GM18907 (cell line): Measurements from ENCODE around the gene PUSL1.

Experiments
- ATAC-seq: cut with Tn5 transposase; IDR thresholded peaks from one replicate; pipeline ENCODE4 v1.9.1; 2021; ENCODE audit warnings: mild to moderate bottlenecking, moderate library complexity; ENCODE audit not compliant: unreplicated experiment

PUSL1 gene

DNA sequence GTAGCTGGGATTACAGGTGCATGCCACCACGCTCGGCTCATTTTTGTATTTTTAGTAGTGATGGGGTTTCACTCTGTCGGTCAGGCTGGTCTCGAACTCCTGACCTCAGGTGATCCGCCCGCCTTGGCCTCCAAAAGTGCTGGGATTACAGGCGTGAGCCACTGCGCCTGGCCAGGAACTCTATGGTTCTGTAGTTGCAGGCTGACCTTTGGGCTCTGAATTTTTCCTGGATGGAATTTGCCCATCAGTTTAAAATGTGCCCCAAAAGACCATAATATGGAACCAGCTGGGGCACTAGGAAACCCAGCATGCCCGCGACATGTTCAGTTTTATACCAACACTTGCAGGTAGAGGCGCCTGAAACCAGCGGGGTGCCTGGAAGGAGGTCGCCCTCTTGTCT, 29.8 kb upstream of the PUSL1 start:
- no peak for ATAC-seq

DNA sequence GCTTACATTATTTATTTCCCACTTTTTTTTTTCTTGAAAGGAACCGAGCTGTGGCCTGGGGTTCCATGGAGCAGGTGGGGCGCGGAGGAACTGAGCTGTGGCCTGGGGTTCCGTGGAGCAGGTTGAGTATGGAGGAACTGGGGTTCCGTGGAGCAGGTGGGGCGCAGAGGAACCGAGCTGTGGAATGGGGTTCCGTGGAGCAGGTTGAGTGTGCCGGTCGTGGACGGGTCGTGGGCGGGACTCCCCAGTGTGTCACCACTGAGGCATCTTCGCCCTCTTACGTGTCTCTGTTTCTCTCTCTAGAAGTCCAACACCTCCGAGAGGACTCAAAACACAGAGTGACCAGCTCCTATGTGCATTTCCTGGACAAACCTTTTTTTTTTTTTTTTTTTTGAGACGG, 29.4 kb upstream of the PUSL1 start:
- ATAC-seq, result no peak

DNA sequence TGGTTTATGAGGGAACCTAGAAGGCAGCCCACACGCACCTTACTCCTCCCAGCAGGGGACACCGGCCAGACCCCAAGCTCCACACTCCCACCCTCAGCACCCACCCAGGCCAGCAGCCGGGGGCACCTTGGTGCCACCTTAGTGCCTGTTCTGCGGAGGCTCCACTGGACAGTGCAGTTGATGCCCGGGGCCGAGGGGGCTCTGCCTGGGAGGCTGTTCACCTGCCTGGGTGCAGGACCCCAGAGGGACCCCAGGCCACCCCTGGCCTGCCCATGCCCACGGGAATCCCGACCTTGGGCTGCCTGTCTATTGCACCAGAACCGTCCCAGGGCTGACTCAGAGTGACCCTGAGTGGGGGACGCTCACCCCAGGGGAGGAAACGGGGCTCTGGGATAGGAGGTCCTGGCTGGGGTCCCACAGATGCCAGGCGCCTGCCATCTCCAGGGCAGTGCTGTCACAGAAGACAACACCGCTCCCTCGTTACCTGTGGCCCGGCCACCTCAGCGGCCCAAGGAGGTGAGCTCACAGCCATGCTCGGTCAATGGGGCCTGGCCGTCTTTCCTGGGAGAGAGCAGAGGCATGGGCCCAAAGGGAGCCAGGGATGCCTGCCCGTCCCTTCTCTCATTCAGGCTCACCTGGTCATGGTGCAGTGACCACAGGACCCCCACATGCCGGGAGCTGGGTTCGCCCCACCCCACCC, 27.5 kb upstream of the PUSL1 start:
- no peak for ATAC-seq

DNA sequence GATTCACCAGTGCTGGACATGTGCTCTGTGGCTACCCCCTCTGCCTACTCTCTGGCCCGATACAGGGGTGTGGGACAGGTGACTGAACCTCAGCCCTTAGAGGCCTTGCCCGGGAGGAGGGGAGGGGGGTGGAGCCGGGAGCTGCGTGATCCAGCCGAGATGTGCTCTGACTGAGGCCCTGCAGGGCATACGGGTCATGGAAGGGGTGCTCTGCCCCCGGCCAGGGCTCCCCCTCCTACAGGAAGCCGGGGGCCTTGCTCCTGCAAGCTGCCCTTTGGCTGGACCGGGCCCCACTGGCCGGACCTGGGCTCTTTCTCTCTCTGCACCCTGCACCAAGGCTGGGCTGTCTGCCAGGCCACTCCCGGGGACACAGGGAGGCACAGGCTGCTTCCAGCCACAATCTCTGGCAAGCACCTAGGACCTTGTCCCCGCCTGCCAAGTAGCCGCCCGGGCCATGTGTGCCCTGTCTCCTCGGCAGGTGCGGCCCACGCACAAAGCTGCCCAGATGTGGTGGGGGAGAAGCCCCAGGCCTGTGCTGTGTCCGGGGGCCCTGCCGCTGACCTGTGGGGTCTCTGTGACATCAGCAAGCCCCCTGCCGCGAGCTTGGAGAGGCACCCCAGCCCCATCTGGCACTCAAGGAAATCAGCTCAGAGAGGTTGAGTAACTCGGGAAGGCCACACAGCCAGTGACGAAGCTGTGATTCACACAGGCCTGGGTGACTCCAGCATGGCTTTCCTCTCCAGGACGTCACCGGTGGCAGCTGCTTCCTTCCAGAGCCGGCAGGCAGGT, 26.7 kb upstream of the PUSL1 start:
- ATAC-seq, result no peak

DNA sequence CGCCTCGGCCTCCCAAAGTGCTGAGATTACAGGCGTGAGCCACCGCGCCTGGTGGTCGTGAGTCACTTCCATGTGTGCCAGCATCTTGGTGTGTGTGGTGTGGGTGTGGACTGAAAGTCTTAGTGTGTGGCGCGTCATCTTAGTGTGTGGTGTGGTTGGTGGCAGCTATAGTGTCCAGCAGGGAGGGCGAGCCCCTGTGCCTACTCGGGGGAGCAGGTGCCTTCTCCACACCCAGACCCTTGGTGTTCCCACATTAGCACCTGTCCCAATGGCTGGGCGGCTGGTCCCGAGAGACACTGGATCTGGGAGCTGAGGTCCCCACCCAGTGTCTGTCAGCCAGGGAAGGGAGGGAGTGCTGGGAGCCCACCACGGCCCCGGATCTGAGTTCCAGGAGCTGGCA, 25.4 kb upstream of the PUSL1 start:
- no peak for ATAC-seq

DNA sequence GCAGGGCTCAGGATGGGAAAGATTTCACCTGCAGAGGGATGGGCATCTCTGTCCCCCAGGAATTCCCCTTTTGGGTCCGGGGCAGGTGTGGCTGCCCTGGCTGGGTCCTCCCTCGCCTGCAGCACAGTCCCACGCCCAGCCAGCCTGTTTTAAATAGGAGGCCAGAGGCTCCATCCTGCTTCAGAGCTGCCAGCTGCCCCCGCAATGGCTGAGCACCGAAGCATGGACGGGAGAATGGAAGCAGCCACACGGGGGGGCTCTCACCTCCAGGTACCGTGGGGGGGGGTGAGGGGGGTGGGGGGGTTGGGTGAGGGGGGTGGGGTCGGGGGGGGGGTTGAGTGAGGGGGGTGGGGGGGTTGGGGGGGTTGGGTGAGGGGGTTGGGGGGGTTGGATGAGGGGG, 24.6 kb upstream of the PUSL1 start:
- no peak for ATAC-seq

DNA sequence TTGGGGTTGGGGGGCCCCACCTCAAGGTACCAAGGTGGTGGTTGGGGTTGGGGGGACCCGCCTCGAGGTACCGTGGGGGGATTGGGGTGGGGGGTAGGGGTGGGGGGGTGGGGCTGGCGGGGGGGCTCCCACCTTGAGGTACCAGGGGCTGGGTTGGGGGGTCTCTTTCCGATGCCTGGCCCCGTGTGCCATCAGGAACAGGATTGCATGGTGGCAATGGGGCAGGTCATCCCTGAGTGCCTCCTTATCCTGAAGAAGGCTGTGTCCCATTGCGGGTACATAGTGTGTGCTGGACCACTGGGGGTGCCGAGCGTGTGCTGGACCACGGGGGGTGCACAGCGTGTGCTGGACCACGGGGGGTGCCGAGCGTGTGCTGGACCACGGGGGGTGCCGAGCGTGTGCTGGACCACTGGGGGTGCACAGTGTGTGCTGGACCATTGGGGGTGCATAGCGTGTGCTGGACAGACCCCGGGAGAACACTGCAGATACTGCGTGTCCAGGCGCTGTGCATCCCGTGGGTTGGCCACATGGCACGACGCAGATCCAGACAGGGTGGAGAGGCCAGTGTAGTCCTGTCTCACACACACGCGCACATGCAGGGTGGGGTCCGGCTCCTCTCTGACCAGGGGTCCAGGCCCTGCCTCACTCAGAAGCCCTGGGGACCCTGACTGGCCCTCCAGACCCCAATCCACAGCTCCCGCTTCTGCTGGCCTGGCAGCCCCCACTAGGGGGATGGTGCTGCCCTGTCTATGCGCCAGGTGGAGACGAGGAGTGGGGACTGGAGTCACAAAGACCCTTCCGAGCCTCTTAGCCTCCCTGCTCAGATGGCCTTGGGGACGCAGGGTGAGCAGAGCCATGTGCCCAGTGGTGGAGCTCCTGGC, 23.9 kb upstream of the PUSL1 start:
- ATAC-seq, result no peak

DNA sequence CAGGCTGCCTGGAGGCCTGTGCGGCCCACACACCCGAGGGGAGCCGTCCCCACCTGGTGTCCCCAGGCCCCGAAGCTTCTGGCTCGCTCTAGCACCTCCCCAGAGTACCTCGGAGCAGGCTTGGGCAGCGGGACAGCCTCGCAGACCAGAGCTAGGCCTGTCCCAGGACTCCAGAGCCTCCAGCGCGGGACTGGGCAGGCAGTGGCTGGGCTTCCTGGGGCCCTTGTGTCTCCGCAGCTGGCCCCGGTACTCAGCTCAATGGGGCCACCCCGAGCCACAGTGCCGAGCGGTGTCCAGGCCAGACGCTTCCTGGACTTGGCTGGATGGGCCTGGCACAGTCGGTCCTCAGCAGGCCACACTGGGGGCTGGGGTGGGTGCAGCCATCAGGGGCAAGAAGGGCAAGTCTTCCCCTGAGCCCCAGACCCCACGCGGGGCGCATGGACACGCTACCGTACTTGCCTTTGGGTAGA, 23.3 kb upstream of the PUSL1 start:
- no peak for ATAC-seq

DNA sequence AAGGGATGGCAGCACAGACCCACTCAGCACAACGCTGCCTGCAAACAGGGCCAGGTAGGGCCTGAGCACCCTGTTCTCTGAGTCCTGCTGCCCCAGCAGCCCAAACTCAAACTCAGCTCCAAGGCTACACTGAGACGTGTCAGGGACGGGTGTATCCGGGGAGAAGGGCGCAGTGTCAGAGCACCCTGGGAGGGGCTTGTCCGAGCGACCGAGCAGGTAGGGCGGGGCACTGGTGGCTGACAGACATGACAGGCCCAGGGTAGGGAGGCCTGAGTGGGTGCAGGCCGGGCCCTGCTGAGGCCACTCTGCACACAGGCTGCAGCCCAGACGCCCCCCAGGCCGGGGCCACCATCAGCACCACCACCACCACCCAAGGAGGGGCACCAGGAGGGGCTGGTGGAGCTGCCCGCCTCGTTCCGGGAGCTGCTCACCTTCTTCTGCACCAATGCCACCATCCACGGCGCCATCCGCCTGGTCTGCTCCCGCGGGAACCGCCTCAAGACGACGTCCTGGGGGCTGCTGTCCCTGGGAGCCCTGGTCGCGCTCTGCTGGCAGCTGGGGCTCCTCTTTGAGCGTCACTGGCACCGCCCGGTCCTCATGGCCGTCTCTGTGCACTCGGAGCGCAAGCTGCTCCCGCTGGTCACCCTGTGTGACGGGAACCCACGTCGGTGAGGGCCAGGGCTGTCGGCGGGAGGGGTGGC, 22.6 kb upstream of the PUSL1 start:
- no peak for ATAC-seq

DNA sequence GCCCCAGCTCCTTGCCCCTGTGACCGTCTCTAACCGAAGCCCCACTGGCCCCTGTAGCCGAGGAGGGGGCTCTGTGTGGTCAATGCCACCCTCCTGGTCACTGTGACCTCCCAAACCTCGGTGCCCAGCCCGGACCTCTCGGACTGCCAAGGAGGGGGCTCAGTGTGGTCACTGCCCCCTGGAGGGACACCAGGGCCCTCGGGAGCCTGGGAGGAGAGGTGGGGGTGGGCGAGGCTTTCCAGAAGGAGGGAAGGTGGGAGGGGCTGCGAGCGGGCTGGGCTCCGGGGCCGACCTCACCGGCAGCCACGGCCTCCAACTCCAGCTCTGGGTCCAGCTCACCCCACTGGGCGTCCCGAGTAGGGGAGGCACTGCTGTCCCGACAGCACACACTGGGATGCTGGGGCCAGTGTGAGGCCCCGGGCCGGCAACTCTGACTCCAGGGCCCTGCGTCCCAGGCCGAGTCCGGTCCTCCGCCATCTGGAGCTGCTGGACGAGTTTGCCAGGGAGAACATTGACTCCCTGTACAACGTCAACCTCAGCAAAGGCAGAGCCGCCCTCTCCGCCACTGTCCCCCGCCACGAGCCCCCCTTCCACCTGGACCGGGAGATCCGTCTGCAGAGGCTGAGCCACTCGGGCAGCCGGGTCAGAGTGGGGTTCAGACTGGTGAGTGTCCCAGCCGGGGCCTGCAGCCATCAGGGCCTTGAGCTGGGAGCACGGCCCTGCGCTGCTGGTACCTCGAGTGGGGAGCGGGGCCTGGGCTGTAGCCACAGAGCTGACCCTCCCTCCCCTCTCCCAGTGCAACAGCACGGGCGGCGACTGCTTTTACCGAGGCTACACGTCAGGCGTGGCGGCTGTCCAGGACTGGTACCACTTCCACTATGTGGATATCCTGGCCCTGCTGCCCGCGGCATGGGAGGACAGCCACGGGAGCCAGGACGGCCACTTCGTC, 21.8 kb upstream of the PUSL1 start:
- no peak for ATAC-seq

DNA sequence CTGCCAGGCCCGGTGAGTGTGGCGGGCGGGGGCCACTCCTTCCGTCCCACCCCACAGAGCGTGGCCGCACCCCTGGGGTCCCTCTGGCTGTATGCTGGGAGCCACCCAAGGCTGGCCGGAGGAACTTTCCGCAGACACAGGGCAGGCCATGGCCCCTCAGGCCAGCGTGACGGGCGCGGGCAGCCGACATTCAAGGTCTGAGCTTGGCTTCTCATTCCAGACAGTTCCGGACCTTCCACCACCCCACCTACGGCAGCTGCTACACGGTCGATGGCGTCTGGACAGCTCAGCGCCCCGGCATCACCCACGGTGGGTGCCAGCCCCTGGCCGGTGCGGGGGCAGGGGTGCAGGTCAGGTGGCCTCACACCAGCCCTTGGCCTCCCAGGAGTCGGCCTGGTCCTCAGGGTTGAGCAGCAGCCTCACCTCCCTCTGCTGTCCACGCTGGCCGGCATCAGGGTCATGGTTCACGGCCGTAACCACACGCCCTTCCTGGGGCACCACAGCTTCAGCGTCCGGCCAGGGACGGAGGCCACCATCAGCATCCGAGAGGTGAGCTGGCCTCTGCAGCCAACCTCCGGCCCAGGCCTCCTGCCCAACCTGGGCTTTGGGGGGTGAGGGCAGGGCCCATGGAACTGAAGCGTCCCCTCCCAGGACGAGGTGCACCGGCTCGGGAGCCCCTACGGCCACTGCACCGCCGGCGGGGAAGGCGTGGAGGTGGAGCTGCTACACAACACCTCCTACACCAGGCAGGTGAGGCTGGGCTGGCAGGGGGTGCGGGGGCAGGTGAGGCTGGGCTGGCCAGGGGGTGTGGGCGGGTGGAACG, 20.9 kb upstream of the PUSL1 start:
- no peak for ATAC-seq

DNA sequence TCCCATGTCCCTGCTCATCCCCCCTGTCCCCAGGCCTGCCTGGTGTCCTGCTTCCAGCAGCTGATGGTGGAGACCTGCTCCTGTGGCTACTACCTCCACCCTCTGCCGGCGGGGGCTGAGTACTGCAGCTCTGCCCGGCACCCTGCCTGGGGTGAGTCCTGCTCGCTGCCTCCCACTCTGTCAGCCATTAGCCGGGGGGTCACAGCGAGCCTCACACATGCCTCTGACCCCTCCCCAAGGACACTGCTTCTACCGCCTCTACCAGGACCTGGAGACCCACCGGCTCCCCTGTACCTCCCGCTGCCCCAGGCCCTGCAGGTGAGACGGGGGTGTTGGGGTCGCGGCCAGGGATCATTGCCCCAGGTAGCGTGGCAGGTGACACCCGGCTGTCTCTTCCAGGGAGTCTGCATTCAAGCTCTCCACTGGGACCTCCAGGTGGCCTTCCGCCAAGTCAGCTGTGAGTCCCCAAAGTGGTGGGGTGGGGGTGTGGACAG, 18.1 kb upstream of the PUSL1 start:
- ATAC-seq, result no peak

DNA sequence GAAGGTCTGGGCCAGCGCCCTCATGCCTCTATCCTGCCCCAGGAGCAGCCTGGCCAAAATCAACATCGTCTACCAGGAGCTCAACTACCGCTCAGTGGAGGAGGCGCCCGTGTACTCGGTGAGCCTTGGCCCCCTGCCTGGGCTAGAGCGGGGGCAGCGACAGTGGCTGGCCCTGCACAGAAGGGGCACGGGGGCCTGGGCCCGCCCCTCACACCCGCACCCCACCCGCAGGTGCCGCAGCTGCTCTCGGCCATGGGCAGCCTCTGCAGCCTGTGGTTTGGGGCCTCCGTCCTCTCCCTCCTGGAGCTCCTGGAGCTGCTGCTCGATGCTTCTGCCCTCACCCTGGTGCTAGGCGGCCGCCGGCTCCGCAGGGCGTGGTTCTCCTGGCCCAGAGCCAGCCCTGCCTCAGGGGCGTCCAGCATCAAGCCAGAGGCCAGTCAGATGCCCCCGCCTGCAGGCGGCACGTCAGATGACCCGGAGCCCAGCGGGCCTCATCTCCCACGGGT, 17.3 kb upstream of the PUSL1 start:
- no peak for ATAC-seq

DNA sequence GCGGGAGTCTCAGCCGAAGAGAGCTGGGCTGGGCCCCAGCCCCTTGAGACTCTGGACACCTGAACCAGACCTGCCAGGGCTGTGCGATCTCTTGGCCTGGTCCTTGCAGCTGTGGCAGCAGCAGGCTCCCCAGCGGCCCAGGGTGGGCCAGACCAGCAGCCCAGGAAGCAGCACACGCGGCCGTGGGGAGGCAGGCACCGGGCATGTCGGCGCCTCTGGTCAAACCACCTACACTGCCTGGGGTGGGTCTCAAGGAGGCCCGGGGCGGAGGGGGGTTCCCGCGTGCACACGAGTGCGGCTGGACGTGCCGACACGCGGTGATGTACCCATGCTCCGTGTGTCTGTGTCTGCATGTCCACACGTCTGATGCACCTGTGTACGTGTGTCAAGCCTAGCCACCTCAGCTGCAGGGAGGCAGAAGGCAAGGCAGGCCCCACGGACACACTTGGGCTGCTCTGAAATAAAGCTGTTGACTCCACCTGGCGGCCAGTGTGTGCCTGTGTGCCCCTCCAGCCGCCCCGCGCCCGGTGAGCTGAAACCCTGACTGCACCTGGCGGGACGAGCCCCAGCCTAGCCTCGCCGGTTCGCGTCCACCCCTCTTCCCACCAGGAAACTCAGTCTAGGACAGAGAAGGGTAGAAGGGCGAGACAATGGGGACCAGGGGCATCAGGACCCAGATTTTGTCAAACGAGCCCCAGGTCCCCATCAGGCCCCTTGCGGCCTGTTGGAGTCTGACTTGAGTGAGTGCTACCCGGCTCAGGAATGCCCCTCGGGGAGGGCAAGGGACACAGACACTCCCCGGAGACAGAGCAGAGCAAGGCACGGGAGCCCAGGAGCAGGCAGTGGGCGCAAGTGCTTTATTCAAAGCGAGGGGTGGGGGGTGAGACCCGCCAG, 16.6 kb upstream of the PUSL1 start:
- ATAC-seq, result peak; percentile 41

DNA sequence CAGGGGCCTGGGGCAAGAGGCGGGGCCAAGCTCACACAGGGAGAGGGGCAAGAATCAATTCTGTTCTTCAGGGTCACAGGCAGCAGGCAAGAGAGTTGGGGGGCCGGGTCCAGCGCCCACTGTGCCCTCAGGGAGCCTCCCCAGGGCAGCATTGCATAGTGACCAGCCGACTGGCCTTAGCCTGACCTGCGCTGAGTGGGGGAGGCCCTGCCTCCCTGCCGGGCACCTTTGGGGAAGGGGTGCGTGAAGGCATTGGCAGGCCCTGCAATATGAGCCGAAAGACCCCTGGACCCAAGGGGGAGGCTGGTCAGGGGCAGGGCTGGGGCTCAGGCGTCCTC, 16.0 kb upstream of the PUSL1 start:
- ATAC-seq, result no peak

DNA sequence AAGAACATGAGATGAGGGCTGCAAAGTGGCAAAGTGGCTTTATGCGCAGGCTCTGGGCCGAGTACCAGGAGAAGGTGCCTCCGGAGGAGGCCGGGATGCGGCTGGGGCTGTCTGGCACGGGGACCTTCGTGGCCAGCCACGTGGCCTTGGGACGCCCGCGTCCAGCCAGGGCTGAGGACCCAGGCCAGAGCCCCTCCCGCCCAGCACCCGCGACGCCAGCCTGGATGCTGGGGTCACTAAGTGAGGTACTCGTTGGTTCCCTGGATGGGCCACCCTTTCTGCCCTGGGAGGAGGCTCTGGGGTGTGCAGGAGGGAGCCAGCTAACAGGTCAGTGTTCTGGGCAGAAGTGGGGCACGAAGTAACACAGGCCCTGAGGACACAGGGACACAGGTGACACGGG, 15.5 kb upstream of the PUSL1 start:
- ATAC-seq, result no peak
